ENCODE data around the gene BAK1.

BAK1 gene

DNA sequence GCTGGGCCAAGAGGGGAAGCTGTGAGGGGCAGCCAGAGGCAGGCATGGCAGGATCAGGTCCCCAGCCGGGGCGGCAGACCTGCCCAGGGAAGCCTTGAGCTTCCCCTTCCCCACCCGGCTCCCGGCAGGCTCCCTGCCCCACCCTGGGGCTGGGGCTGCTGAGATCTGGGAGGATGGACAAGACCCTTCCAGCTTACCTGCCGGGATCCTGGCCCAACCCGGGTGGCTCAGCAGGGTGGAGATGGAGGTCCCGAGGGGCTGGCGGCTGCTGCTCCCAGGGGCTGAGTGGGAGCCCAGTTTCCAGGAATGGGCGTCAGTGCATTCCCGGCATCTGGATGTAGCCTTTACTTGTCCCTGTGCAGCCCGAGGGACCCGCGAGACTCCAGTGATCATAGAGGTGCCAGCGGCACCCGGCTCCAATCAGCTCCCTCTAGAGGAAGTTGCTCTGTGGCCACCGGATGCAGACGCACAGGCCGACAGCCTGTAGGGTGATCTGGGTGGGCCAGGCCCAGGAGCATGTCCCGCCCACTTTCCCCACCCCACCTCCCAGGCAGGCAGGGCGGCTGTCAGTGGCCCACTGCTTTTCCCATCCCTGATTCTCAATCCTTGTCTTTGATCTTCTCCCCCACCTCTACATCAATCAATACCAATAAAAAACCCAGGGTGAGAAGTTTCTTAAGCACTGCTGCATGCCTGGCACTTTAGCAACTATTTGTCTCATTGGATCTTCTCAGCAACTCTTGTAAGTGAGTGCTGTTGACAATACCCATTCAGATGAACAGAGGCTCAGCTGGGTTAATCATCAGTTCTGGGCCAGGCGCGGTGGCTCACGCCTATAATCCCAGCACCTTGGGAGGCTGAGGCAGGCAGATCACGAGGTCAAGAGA, at the start of gene BAK1:
Gene BAK1 (minus strand): TSS at position 449 of the 887 bp plus-strand sequence. CDS start 2,672 bp downstream, outside the sequence.
- peak; percentile 90 for DNase-seq

DNA sequence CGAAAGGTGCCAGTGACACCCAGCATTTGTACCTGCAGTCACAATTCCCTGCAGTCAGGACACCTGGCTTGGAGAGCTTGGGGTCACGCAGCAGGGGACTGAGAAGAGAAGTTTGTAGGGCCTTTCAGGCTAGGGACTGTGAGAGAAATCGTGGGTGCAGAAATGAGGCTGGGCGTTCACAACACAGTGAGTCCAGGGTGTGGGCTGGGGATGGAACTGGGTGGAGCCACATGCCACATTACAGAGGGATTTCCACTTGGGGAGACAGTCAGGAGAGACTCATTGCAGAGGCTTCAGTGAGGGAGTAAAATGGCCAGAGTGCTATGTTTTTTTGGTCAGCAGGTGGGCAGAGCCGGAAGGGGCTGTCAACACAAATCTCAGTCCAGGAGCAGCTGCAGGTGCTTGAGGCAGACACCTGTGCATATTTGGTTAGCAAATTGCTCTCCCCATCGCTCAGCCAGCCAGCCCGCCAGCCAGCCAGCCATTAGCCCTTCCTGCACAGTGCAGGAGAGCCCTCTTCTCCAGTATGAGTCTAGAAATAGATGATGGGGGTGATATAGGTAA, 48.4 kb upstream of the BAK1 start:
- peak; percentile 87 for DNase-seq

DNA sequence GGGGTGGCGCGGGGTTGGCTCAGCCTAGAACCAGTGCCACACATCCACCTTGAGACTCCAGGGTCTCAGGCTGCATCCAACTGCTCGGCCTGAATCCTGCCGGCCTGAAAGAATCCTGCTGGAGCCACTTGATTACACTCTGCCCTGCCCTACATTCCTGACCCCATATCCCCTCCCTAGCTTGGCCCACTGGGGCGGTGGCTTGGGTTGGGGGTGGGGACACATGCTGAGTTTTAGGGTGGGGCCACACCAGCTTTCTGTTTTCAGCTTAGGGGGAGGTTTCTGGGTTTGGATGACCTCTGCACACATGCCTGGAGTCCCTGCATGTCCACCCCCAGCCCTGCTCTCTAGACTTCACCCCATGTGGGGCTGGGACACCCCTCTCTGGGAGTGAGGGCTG, 47.8 kb upstream of the BAK1 start:
- no peak for DNase-seq

DNA sequence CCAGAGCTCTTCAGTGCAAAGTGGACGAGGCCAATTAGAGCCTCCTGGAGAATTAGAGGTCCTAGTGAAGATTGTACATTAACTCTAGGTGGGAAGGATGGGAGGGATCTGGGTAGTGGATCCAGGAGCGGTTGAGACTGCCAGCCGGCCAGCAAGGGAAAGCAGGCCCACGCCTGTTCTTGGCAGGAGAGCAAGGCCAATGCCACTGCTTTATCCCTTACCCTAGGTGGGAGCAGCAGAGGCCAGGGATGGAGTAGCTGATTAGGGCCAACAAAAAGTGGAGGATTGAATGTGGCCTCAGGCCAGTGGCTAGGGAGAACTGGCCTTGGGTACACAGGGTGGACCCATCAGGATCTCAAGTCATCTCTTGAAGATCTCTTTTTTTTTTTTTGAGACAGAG, 44.8 kb upstream of the BAK1 start:
- no peak for DNase-seq

DNA sequence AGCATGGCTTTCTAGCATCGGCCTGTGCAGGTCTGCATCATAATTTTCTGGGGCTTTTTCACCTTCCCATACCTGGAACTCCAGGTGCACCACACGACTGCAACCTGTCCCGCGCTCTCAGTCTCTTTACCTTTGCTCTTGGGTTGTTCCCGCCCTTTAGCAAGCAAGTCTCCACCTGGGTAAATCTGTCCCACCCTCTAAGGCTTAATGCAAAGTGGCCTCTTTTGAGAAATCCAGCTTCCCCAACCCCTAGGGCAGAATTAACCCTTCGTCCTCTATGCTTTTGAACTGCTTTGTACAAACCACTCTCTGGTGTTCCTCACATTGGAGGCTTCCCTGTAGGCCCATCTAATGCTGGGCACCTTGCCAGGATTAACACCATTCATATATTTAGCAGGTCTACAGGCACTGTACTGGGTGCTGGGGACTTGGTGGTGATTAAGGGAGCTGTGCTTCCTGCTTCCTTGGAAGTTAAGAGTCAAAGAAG, 43.9 kb upstream of the BAK1 start:
- no peak for DNase-seq

DNA sequence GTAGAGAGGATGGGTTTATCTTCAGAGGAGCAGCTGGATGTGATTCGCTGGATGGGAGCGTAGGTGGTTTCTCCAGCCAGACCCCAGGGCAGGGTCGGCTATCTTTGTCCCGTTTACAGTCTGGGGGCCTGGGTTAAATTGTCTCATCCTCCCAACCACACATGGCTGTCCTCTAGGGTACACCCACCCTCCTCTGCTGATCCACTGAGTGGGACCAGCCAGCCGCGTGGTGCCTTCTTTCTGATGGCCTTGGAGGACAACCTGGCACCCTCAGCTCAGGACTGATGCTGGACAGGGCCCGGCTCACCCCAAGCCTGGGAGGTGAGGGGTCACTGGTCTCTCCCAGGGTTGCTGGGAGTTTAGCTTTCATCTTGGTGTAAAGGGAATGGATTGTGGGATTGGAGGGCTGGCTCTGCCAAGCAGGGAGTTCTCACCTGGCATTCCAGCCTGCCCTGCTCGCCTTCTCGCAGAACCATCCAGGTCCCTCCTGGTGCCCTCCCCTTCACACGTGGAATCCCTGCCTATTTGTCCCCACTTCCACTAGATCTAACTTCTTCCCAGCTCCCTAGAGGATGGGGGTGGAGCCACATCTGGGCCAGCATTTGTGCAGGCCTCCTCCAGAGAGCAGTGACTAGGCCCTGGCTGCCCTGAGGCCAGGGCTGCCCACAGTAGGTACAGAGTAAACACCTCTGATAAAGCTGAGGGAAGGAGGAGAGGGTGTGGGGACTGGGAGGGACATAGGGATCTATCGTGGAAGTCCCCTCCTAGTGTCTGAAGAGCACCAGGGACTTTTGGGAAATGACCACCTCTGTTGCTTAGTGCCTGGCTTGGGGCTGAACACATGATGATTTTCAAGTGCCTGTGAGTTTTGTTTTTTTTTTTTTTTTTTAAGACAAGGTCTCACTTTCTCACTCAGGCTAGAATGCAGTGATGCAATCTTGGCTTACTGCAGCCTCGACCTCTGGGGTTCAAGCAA, 42.7 kb upstream of the BAK1 start:
- DNase-seq = no peak

DNA sequence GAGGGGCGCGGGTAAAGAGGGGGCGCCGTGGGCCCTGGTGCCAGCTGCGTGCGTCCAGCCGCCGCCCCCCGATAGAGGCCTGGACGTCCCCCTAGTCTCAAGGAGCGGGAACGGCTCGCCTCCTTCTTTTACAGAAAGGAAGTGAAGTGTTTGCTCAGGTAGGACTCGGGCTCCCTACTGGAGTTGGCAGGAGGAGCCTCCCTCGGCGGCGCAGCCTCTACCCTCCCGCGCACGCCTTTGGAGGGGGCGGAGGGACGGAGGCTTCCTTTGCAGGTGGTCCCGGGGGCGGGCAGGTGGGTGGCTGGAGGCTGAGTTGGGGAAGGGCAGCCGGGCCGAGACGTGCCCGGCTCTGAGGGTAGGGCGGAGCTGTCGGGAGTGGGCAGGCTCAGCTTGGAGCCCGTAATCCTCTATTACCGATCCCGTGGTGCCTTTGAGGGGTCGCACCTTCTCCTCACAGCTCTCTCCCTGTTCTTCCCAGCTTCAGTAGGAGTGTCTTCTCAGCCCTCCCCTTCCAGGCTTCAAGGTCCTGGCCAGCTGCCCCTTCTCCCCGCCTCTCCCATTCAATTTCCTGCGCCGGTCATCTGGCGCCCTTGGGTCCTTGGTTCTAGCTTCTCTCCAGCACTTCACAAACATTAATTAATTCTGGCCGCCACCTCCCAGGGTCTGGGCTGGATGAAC, 41.8 kb upstream of the BAK1 start:
- DNase-seq = peak; percentile 55

DNA sequence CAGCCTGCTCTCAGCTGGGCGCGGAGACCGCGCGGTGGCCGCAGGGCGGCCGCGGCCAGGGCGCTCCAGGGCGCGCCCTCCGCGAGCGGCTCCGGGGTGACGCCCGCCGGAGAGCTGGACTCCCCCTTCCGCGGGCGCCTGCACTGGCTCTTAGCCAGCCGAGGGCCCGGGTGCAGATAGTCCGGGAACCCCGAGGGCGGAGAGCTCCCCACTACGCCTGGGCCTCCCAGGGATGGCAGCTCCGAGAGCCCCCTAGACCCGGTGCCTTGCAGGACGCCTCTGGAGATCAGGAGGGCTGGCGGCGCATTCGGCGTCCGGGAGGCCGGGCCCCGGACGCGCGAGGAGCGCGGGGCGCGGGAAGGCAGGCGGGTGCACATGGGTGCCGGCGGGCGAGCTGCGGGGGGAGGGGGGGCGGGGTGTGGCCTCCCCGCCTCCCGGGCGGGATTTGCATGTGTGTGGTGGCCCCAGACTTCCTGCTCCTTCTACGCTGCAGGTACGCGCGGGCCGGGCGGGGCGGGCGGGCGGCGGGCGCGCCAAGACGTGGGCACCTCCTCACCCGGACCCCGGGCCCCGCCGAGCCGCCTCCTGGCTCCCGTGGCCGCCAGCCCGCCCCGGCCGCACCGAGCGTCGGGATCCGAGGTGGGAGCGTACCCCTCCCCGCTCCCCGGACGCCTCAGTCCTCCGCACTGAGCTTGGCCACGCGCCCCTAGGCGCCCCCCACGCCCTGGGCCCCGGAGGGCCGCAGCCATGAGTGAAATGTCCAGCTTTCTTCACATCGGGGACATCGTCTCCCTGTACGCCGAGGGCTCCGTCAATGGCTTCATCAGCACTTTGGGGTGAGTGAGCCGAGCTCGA, 41.0 kb upstream of the BAK1 start, which contains the start of gene ITPR3:
Gene ITPR3 (plus strand): TSS at position 467 of the 855 bp plus-strand sequence. CDS start 281 bp downstream, at position 748.
- peak; percentile 56 for DNase-seq

DNA sequence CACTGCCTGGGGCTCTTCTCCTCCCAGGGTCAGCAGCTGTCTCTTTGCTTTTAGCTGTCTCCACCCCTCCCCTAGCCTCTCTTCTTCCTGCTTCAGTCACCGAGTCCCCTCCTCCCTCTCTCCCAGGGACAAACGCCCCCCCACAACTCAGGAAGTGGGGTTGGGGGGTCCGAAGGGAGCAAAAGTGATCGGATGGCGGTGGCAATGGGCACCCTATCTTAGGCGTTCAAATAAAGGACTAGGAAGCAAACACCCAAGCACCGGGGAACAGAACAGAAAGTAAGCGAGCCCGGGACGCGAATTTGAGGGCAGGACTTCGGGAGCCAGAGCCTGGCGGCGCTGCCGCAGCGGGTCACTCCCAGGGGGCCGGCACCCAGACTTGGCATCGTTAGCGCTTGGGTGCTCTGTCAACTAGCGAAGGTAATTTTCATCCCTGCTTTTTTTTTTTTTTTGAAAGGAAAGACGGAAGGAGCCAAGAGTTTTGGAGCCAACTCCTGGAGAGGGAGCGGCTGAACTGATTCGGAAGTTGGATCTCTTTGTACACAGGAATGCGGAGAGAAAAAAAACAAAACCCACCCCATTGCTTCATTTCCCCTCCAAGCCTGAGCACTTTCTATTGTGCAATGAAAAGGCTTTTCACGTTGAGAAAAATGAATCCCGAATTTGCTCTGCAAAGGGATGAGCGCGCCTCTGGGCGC, 40.2 kb upstream of the BAK1 start:
- no peak for DNase-seq

DNA sequence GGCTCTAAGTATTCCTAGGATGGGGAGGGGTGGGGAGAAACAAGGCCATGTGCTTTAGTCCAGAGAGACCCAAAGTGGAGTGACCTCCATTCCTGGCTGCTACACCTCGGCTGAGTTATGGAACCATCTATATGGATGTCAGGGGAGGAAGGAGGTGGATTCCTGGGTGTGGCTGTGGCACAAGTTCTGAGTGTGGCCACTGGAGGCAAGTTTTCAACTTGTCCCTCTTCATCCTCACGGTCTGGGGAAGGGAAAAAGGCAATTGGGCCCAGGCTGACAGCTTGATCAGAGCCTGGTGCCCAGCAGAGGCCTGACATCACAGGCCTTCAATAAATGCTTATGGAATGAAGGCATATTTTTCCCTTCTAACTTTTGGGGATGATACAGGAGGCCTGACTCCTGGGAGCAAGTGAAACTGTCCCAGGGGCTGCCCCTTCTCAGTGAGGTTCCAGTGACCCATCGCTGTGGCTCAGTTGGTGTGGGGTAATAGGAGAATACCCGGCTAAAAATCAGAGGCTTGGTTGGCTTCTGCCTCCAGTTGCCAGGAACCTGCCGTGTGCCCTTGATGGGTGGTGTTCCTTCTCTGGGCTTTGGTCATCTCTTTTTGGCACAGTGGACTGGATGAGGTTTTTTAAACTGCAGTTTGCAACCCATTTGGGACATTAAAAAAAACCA, 39.2 kb upstream of the BAK1 start:
- no peak for DNase-seq

DNA sequence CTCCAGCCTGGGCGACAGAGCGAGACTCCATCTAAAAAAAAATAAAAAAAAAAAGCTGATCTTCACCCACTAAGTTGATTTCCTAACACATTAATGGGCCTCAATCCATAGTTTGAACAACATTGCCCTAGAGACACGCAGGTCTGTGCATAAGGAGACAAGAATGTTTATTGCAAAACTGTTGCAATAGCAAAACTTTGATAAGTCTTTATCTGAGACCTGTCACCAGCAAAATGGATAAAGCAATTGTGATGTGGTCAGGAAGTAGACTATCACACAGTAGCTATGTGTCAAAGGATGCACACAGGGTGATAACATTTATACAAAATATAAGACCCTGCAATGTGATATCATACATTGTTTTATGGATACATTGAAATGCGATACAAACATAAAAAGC, 36.8 kb upstream of the BAK1 start:
- no peak for DNase-seq

DNA sequence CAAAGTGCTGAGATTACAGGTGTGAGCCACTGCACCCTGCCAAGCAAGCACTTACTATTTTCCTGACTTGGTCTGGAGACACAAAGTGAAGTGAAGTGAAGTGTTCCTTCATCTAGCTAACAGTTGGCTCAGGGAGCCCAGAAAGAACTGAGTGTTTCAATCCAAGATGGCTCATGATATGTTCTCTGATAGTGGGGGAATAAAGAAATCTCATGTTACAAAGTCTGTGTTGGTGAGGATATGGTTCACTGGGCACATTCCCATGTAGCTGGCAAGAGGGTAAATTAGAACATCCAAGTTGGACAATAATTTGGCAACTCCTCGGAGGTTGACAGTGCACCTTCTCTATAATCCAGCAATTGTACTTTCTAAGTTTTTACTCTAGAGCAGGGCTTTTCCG, 36.0 kb upstream of the BAK1 start:
- no peak for DNase-seq

DNA sequence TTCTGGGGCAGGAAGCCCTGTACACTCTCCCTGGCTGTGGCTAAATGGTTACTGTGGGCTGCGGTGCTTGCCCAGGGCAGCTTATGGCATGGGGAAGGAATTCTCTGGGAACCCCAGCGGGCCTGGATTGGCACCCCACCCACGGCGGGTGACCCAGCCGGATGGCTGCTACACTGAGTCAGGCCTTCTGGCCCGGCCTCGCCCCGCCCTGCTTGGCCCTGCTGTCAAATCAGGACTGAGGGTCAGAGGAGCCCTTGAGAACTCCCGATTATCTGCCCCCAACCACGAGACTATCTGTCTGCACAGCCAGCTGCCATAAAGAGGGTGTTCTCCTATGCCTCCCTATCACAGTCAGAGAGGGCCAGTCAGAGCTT, 33.7 kb upstream of the BAK1 start:
- no peak for DNase-seq

DNA sequence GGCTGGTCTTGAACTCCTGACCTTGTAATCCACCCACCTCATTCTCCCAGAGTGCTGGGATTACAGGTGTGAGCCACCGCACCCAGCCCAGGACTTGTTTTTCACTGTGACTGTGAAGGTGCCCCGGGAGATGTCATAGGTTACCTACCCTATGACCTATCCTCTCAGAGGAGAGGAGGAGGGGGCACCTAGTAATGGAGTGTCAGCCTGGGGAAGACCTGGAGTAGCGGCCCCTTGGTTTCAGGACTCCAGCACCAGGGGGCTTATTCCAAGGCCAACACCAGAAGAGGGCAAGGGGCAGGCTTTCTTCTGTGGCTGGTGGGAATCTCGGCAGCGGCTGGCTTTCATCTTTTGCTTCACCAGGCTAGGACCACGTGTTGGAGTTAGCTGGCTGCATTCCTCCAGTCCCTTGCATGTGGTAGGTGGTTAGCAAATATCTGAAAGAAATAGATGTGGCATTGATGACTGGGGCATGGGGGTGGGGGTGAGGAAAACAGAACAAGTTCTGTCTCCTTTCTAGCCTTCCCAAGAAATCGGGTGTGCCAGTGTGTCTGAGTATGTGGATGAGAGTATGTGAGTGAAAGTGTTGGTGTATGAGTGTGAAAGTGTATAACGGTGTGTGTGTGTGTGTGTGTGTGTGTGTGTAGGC, 33.2 kb upstream of the BAK1 start:
- no peak for DNase-seq

DNA sequence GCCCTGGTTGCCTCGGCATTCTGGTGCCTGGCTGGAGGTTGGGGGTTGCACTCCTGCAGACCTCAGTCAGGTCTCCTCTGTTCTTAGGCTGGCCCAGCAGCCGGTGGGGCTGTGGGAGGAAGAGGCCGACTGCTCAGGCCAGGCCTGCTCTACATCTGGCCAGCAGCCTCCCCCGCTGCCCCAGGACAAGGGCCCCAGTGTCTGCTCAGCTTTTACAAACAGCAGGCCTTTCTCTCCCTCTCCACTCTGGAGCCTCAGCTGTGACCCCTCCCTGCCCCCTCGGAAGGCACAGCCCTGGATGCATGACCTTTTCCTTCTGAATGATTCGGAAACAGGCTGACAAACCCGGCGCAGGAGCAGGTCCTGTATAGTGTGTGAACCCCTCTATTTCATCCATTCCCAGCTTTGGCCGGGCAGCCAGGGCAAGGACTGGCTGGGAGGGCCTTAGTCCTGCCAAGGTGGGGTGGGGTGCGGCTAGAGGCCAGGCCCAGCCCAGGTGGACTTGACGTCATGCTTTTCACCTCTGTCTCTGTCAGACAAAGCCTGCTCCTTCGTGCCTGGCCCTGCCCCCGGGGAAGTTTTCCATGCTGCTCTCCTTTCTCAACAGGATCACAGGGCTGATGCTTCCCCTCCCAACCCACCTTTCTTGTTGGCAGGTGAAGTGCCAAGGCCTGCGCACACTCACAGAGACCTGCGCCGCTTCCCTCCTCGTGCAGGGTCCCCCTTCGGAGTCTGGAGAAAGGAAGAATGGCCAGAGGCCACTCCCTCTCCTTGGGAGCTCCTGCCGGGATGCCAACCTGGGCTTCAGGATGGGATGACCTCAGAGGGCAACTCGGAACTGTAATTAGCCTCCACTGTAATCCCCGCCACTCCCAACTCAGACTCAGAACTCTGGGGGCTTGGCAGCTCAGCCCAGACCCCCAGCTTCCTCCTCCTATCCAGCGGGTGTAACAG, 31.0 kb upstream of the BAK1 start:
- DNase-seq = no peak

DNA sequence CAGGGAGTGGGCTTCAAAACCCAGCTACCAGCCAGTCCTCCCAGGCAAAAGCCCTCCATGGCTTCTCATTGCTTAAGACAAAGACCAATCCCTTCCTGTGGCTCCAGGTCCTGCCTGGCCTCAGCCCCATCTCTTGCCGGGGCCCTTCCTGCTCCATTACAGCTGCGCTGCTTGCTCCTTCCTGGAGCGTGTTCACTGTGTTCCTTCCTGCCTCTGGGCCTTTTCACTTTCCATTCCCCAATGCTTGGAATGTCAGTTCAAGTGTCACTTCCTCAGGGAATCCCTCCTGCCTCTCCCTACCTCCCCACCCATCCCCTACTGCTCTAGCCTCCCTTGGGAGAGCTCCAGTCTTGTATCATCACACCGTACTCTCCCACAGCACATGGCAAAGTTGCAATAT, 30.0 kb upstream of the BAK1 start:
- no peak for DNase-seq

DNA sequence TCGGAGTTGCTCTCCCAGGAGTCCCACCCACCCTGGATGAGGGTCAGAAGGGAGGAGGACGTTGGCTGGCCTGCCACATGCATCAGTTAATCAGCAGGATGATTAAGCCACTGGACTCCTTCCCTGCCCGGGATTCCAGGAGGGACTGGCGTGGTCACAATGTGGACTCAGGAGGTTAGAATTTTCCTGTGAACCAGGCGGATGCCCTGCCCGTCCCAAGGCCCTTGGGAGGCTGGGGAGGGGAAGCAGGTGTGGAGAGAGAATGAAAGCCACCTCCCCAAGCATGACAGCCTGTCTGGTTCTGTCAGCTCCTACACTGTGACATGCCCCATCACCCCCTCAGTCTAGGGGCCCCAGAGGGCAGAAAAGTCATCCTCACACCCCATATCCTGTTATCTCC, 29.5 kb upstream of the BAK1 start:
- DNase-seq = no peak

DNA sequence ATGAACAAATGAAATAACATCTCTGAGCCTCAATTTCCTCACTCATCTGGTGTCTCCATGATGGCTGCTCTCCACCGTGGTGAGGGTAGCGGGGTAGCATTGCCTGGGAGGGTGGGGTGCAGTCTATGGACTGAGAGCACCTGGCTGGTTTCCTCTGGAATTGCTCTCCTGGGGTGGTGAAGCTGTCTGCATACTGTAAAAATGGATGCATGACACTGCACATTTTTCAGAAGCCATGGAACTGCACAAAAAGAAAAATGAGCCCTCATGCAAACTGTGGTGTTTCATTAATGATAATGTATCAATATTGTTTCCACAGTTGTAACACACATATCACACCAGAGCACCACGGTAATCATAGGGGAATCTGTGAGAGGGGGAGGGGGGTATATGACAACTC, 28.9 kb upstream of the BAK1 start:
- DNase-seq = no peak

DNA sequence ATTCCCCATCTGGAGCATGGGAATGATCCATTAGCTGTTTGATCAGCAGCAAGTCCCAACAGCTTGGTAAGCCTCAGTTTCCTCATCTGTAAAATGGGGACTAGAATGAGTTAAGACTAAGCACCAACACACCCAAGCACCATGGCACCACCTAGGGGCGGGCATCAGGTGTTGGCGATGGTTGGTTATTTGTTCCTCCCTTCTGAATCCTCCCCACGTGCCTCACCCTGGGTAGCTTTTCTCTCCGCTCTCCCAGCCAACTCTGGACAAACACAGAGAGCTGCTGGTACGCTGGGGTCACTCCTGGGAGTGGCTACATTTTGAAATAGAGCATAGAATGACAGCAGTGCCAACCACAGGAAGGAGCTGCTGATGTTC, 27.7 kb upstream of the BAK1 start:
- peak; percentile 37 for DNase-seq

Data from COR-L47 (cell line).